ENCODE data around the gene UPK3BL2. TPM values are rescaled to one million over a fixed set of nuclear protein-coding genes. Genes with fewer than 3 reads are reported as not detected.
A peak's percentile ranks its signal among the peaks of the same experiment; 100 is the strongest.
"Not testable (repeated sequence)": the region's sequence is repeated elsewhere in the genome, so short reads cannot be mapped to it uniquely, and the experiment has no call there.

UPK3BL2 gene
- total RNA-seq, 4 donors from 2014 or later: 1.5 to 10.0 (median 6.7) TPM

DNA sequence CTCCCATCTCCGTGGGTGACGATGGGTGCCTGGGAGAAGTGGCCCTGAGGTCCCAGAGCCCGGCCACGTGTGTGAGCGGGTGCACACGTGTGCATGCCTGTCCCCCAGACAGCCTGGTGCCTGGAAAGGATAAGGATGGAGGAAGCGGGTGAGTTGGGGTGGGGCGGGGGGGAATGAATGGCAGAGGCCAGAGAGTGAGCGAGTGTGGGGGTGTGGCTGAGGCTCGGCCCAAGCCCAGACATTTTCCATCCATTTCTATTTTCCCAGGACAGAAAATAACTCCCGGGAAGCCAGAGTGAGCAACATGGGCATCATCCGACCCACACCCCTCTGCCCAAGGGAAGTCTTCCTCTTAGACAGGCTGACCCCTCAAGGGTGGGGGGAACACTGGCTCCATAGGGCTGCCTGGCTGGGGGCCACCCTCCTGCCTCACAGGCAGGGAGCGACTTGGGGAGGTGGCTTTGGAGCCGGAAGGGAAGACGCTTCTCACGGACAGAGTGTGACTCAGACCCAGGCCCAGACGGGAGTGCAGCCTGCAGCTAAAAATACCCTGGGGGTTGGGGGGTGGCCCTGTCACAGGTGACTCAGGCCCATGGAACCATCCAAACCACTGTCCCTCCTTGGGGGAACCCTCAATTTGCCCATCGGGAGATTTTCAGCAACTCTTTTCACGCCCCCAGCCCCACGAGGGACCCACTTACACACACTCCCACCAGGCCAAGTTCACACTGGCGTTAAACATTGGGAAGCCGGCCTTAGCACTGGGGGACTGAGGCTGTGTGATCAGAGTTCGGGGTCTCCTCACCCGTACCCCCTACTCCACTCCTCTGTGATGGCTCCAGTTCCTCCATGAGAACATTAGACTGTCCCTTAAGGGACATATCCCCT is 38.0 kb downstream of the UPK3BL2 start:
- 78 to 87% methylated on average over 5 to 6 of the region's 24 CpGs for WGBS, 2 donors
- not testable (repeated sequence) for H3K27ac ChIP-seq

DNA sequence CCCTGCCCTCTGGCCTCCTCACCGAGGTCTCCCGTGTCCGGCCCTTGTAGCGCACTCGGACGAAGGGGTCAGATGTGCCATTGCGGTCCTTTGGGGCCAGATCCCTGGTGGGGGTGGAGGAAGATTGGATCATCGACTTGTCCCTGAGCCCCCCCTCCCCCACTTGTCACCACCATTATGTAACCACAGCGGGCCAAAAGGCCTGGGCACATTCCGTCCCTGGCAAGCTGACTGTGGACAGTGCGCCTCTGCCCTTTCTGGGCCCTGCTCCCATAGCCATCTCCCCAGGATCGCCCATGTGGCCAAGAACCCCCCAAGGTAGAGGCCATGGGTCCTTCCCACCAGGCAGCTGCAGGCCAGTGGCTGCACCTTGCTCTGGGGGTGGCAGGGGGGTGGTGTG is 40.4 kb downstream of the UPK3BL2 start:
- WGBS, 2 donors: no CpG with 5 or more reads among the region's 12 CpGs
- H3K27me3 ChIP-seq; H3K9me3 ChIP-seq; H3K27ac ChIP-seq; DNase-seq (ENCODE audit: low spot score in 2 of 2); H3K4me3 ChIP-seq; H3K36me3 ChIP-seq; H3K4me1 ChIP-seq: not testable (repeated sequence)

More for the DNA sequence above, 38.0 kb downstream of the UPK3BL2 start:
- not testable (repeated sequence) for H3K27me3 ChIP-seq; H3K36me3 ChIP-seq; DNase-seq (ENCODE audit: low spot score in 2 of 2); H3K9me3 ChIP-seq; H3K4me1 ChIP-seq; H3K4me3 ChIP-seq

DNA sequence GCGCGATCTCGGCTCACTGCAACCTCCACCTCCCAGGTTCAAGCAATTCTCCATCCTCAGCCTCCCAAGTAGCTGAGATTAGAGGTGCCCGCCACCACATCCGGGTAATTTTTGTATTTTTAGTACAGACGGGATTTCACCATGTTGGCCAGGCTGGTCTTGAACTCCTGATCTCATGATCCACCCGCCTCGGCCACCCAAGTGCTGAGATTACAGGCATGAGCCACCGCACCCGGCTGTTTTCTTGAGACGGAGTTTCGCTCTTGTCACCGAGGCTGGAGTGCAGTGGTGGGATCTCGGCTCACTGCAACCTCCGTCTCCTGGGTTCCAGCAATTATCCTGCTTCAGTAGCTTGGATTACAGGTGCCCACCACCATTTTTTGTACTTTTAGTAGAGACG is 45.2 kb downstream of the UPK3BL2 start:
- not testable (repeated sequence) for H3K27me3 ChIP-seq; H3K36me3 ChIP-seq; H3K4me3 ChIP-seq; H3K27ac ChIP-seq; H3K9me3 ChIP-seq; H3K4me1 ChIP-seq; DNase-seq (ENCODE audit: low spot score in 2 of 2)
- WGBS, 2 donors: 97 to 100% methylated on average over 3 to 4 of the region's 16 CpGs

DNA sequence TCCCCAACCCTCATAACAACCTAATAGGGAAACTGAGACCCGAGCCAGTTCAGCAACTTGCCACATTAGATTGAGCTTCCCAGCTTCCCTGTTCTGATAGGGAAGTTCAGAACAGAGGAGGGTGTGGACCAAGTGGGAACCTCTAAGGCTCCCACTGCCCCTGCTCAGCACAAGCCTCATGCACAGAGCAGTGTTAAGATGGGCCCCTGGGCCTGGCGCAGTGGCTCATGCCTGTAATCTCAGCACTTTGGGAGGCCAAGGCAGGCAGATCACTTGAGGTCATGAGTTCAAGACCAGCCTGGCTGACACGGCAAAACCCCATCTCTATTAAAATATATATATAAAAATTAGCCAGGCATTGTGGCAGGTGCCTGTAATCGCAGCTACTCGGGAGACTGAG is 46.2 kb downstream of the UPK3BL2 start:
- DNase-seq (ENCODE audit: low spot score in 2 of 2): not testable (repeated sequence)

DNA sequence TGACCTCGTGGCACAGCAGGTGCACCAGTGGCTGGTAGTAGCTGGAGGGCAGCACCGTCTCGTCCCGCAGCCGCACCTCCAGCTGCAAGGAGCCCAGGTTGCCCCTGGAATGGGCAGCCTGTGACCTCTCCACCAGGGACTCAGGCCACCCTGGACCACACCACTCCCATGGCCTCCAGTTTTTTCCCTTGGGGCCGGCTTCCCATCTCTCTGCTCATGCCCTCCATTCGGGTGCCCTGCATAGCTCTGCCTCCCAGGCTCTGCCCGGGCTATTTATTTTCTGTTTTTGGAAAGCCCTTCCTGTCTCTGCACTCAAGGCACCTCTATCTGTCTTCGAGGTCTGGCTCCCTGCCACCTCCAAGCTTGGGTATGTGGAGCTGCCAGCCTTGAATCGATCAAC is 46.6 kb downstream of the UPK3BL2 start:
- H3K9me3 ChIP-seq; DNase-seq (ENCODE audit: low spot score in 2 of 2); H3K4me1 ChIP-seq; H3K4me3 ChIP-seq; H3K27me3 ChIP-seq; H3K36me3 ChIP-seq; H3K27ac ChIP-seq: not testable (repeated sequence)
- 86% methylated on average over 3 of the region's 10 CpGs; no CpG with 5 or more reads in 1 of the 2 donors for WGBS, 2 donors

More for the DNA sequence above, 46.2 kb downstream of the UPK3BL2 start:
- H3K4me1 ChIP-seq, H3K4me3 ChIP-seq, H3K27me3 ChIP-seq, H3K27ac ChIP-seq, H3K36me3 ChIP-seq, H3K9me3 ChIP-seq: not testable (repeated sequence)
- no CpG with 5 or more reads among the region's 5 CpGs for WGBS, 2 donors

DNA sequence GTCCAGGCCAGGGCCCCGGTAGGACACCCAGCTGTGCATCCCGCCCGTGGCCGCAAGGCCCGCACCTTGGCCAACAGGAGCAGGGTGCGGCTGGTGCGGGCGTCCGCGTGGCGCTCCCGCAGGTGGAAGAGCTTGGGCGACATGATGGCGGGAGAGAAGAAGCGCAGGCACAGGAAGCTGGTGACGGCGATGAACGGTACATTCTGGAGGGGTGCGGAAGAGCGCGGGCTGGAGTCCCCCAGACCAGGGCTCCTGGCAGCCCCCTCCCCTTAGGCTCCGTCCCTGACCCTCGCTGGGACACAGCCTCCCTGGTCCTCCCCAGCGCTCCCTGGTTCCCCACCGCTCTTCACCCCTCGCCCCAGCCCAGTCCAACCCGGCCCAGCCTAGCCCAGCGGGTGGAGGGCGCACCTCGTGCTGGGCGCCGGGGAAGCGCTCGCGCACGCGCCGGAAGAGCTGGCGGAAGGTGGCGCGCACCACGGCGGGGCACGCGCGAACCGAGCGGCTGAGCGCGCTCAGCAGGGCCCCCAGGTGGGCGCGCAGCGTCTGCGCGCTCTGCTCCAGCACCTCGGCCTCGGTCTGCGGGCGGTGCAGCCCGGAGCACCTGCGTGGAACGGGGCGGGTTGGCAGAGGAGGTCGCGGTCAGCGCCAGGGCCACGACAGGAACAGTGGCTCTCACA is 48.9 kb downstream of the UPK3BL2 start:
- WGBS, 2 donors: no CpG with 5 or more reads among the region's 67 CpGs
- not testable (repeated sequence) for H3K27me3 ChIP-seq; DNase-seq (ENCODE audit: low spot score in 2 of 2); H3K4me3 ChIP-seq; H3K4me1 ChIP-seq; H3K9me3 ChIP-seq; H3K27ac ChIP-seq; H3K36me3 ChIP-seq

- WGBS, 2 donors: no CpG with 5 or more reads among the region's 15 CpGs
- H3K4me3 ChIP-seq: peak overlapping the region in 2 of 4 donors; percentile 18 to 40
- DNase-seq (ENCODE audit: low spot score in 2 of 2): peak in 1 of 2 donors; percentile 4
Observed at GRCh38 chr7:102494026-102494425, 49.5 kb downstream of the UPK3BL2 start.

DNA sequence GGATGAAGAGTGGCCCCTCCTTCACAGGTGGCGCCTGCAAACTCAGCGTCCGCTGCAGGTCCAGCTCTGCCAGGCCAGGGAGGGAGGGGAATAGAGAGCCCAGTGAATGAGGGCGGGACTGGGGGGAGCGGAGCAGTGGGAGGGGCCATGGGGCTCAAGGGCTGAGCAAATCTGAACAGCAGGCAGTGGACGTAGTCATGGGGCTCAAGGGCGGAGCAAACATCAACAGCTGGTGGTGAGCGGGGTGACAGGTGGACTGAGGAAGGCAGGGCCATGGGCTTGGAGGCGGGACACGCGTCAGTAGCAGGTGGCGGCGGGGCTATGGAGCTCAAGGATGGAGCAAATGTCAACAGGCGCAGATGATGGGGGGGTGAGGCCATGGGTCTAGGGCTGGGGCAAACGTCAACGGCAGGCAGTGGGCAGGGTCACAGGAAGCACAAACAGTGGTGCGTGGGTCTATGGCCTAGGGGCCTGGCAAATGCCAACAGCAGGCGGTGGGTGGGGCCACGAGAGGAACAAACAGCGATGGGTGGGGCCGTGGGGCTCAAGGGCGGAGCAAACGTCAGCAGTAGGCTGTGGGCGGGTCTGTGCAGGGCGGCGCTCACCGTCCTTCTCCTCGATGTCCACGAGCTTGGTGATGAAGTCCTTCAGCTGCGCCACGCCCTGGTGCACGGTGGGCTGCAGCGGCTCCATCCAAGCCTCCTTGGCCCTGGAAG is 50.1 kb downstream of the UPK3BL2 start:
- no CpG with 5 or more reads among the region's 33 CpGs for WGBS, 2 donors
- DNase-seq (ENCODE audit: low spot score in 2 of 2); H3K4me1 ChIP-seq; H3K36me3 ChIP-seq; H3K4me3 ChIP-seq; H3K27ac ChIP-seq; H3K9me3 ChIP-seq; H3K27me3 ChIP-seq: not testable (repeated sequence)

More at GRCh38 chr7:102494026-102494425, 49.5 kb downstream of the UPK3BL2 start:
- not testable (repeated sequence) for H3K36me3 ChIP-seq, H3K27me3 ChIP-seq, H3K4me1 ChIP-seq, H3K9me3 ChIP-seq
- peak overlapping the region in 2 of 4 donors; percentile 62 to 82 for H3K27ac ChIP-seq

- not testable (repeated sequence) for H3K27ac ChIP-seq, H3K4me3 ChIP-seq, H3K9me3 ChIP-seq, H3K27me3 ChIP-seq, H3K4me1 ChIP-seq, H3K36me3 ChIP-seq
- DNase-seq (ENCODE audit: low spot score in 2 of 2): peak; percentile 2 to 14
- WGBS, 2 donors: 43 to 76% methylated on average over 2 to 3 of the region's 12 CpGs
Observed at GRCh38 chr7:102490529-102491075, 52.9 kb downstream of the UPK3BL2 start.

Other genes starting within 250 kb of the UPK3BL2 start
- not detected for gene SPDYE6, start 187.3 kb downstream of the UPK3BL2 start, total RNA-seq
- 10 to 100 TPM; 34.7 to 62.1 (median 48.5) TPM for gene PRKRIP1, start 147.3 kb downstream of the UPK3BL2 start, total RNA-seq
- 10 to 100 TPM in 1 of 4 donors, 1 to 10 TPM in 3; 4.4 to 18.6 (median 7.7) TPM for gene ORAI2, start 110.1 kb downstream of the UPK3BL2 start, total RNA-seq
- 10 to 100 TPM; 17.4 to 21.0 (median 19.1) TPM for gene ALKBH4, start 78.8 kb downstream of the UPK3BL2 start, total RNA-seq
- gene LRWD1, start 78.7 kb downstream of the UPK3BL2 start, total RNA-seq: 10 to 100 TPM; 14.6 to 41.4 (median 28.2) TPM
- gene POLR2J, start 64.8 kb downstream of the UPK3BL2 start, total RNA-seq: 10 to 100 TPM in 3 of 4 donors, 1 to 10 TPM in 1; 9.6 to 24.0 (median 18.9) TPM
- 10 to 100 TPM; 10.5 to 56.1 (median 32.3) TPM for gene RASA4B, start 25.9 kb downstream of the UPK3BL2 start, total RNA-seq
- gene SPDYE2, start 7.5 kb upstream of the UPK3BL2 start, total RNA-seq: under 1 TPM in 1 of 4 donors, not detected in 3; 0.42 TPM
- 10 to 100 TPM in 3 of 4 donors, 1 to 10 TPM in 1; 9.6 to 27.8 (median 15.4) TPM for gene POLR2J3, start 28.9 kb upstream of the UPK3BL2 start, total RNA-seq
- gene RASA4, start 73.1 kb upstream of the UPK3BL2 start, total RNA-seq: 10 to 100 TPM; 45.9 to 78.6 (median 56.7) TPM
- gene UPK3BL1, start 99.1 kb upstream of the UPK3BL2 start, total RNA-seq: 10 to 100 TPM; 30.6 to 56.1 (median 40.6) TPM
- not detected for gene SPDYE2B, start 106.6 kb upstream of the UPK3BL2 start, total RNA-seq
- gene POLR2J2, start 128.0 kb upstream of the UPK3BL2 start, total RNA-seq: 1 to 10 TPM in 3 of 4 donors, under 1 TPM in 1; 0.22 to 7.3 (median 2.8) TPM
- 10 to 100 TPM; 18.0 to 39.3 (median 36.4) TPM for gene FAM185A, start 205.3 kb upstream of the UPK3BL2 start, total RNA-seq